A673 (cell line): Measurements from ENCODE around the gene BCL2L2.

Experiments used
- EZH2 ChIP-seq: fragments of 200-600 bp; sonication (generic); IDR thresholded peaks from 2 replicates; pipeline ENCODE4 v1.6.1; 2017; ENCODE audit warnings: borderline replicate concordance, low read depth, mild to moderate bottlenecking, mixed read lengths, antibody characterized with exemption, low read length; ENCODE audit not compliant: poor library complexity, severe bottlenecking
- TF ChIP-seq, protein P1 (sequence below): fragments of 300-800, 200-600 bp; sonication (generic); conservative IDR thresholded peaks from 2 replicates; pipeline ENCODE4 v1.5.1; 2017; ENCODE audit warnings: low read depth, mild to moderate bottlenecking, antibody characterized with exemption, low read length, moderate library complexity, mixed read lengths

DNA sequence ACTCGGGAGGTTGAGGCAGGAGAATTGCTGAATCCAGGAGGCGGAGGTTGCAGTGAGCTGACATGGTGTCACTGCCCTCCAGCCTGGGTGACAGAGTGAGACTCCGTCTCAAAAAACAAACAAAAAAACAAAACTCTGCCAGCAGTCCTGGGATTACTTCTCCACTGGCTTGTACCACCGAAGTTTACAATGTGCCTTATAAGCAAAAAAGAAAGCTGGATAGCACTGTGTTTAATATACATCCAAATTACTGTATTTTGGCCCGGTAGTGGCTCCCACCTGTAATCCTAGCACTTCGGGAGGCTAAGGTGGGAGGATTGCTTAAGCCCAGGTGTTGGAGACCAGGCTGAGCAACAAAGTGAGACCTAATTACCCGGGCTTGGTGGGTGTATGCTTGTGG lies 37.4 kb upstream of the BCL2L2 start:
- no peak for TF ChIP-seq EZH2
- TF ChIP-seq, protein P1, sequence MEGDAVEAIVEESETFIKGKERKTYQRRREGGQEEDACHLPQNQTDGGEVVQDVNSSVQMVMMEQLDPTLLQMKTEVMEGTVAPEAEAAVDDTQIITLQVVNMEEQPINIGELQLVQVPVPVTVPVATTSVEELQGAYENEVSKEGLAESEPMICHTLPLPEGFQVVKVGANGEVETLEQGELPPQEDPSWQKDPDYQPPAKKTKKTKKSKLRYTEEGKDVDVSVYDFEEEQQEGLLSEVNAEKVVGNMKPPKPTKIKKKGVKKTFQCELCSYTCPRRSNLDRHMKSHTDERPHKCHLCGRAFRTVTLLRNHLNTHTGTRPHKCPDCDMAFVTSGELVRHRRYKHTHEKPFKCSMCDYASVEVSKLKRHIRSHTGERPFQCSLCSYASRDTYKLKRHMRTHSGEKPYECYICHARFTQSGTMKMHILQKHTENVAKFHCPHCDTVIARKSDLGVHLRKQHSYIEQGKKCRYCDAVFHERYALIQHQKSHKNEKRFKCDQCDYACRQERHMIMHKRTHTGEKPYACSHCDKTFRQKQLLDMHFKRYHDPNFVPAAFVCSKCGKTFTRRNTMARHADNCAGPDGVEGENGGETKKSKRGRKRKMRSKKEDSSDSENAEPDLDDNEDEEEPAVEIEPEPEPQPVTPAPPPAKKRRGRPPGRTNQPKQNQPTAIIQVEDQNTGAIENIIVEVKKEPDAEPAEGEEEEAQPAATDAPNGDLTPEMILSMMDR = no peak
